GM12873 (cell line): Measurements from ENCODE around the gene DLG4.
A peak's percentile ranks its signal among the peaks of the same experiment; 100 is the strongest.

Source experiments
- TF ChIP-seq, protein P1 (sequence below): IDR thresholded peaks from 2 replicates; pipeline ENCODE4 v1.5.1; 2012; ENCODE audit warnings: low read depth, mild to moderate bottlenecking, moderate library complexity, low read length, control low read depth; ENCODE audit not compliant: insufficient read depth; ENCODE audit errors: missing control alignments

DLG4 gene

DNA sequence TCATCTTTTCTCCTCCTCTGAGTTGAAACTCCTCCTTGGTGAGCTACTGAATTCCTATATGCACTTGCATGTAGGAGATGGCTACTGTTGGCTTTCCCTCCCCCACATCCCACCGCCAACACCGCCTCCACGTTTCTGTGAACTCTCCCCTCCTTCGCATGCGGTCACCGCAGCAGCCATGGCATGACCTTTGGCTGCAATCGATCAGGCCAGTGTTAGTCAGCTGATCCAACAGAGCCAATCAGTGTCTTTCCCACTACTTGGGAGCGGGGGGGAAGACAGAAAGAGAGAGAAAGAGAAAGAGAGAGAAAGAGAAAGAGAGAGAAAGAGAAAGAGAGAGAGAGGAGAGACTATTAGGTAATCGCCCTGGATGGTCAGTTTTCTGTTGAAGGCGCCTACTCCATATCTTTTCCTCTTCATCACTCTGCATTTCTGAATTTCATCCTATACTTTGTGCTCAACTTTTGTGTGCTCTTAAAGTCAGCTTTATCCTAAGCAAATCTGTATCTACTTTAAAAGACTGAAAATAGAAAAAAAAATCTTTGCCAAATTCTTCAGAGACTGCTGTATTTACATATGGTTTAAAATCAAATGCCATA lies 63.2 kb downstream of the DLG4 start:
- TF ChIP-seq, protein P1, sequence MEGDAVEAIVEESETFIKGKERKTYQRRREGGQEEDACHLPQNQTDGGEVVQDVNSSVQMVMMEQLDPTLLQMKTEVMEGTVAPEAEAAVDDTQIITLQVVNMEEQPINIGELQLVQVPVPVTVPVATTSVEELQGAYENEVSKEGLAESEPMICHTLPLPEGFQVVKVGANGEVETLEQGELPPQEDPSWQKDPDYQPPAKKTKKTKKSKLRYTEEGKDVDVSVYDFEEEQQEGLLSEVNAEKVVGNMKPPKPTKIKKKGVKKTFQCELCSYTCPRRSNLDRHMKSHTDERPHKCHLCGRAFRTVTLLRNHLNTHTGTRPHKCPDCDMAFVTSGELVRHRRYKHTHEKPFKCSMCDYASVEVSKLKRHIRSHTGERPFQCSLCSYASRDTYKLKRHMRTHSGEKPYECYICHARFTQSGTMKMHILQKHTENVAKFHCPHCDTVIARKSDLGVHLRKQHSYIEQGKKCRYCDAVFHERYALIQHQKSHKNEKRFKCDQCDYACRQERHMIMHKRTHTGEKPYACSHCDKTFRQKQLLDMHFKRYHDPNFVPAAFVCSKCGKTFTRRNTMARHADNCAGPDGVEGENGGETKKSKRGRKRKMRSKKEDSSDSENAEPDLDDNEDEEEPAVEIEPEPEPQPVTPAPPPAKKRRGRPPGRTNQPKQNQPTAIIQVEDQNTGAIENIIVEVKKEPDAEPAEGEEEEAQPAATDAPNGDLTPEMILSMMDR = no peak

DNA sequence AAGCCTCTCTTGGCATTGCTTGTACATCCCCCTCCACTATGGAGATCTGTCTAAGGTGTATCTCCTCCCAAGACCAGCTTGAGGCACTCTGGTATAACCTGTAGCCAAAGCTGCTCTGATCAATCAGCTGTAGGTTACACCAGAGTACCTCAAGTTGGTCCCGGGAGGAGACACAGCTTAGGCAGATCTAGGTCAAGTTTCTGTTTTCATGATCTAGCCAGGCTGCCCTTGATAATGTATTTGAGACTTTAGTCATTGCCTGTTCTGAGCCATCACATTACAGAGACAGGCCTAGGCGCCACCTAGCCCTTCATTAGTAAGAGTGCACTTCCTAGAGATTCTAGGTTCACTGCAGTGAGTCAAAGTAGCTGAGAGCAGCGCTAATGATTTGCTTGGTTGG lies 71.9 kb downstream of the DLG4 start:
- TF ChIP-seq, protein P1 = peak; percentile 17

DNA sequence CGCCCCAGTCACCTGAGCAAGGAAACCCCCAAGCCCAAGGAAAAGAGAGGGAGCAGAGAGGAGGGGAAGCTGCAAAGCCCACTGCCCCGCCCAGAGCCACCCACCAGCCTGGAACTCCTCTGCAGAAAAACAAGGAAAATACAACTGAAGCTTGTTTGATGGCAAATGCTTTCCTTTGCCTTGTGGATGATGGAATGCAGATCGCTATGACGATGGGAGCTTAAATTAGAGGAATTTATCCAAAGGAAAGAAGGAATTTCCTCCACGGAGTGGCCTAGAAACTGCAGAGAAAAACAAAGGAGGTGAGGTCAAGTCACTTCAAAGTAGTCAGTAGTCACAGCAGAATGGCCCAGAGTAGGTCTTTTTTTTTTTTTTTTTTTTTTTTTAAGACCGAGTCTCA lies 73.5 kb downstream of the DLG4 start:
- TF ChIP-seq, protein P1 = no peak

DNA sequence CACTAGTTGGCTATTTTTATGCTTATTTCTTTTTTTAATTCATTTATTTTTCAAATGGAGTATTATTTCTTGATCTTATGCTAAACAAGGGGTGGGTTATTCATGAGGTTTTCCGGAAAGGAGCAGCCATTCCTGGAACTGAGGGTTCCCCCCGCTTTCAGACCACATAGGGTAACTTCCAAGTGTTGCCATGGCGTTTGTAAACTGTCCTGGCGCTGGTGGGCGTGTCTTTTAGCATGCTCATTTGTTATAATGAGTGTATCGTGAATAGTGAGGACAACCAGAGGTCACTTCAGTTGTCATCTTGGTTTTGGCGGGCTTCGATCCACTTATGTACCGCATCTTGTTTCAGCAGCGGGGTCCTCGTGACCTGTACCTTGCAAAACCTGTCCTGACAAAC lies 75.4 kb downstream of the DLG4 start:
- TF ChIP-seq, protein P1 = no peak

DNA sequence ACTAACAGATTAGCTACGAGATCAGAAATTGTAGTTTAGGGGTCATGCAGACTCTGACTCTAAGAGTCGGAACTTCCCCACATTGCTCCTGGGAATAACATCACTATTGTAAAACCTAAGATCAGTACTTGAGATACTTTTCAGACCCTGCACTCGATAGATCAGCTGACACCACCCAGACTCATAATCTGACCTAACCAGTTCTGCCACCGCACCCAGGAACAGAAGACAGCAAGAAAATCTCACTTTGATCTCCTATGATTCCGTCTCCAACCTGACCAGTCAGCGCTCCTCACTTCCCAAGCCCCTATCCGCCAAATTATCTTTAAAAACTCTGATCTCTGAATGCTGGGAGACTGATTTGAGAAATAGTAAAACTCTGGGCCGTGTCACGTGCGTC lies 77.8 kb downstream of the DLG4 start:
- TF ChIP-seq, protein P1 = no peak

DNA sequence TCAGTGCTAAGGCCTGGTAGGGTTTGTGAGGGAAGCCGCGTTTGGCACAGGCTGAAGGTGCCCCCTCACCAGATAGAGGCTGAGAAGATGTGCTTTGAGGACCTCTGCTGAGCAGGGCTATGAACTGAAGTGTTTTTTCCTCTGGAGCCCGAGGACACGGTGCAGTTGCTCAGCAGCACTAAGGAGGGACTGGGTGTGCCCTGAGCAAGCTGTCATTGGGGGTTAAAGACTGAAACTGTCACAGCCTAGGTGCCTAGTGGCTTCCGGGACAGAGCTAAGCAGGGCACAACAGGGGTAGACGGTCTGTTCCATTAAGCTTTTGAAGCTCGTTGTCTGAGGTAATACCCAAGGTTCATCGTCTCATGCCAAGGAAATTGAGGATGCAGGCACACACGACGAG lies 80.2 kb downstream of the DLG4 start:
- TF ChIP-seq, protein P1 = no peak

DNA sequence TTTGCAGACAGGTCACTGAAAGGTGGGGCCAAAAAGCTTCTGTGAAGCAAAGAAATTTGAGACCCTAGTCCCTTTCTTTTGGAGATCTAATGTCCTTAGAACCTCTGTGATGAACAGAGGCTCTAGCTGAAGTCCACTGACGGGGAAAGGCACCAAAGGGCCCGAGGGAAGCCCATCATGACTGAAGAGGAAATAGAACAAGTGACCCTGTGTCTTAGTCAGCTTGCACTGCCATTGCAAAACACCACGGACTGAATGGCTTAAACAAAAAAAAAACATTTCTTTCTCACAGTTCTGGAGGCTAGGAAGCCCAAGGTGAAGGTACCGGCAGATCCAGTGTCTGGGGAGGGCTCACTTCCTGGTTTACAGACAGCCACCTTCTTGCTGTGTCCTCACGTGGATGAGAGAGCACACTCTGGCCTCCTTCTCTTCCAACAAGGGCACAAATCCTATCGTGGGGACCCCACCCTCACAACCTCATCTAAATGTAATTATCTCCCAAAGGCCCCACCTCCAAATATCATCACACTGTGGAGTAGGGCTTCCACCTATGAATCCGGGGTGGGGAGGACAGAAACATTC lies 80.7 kb downstream of the DLG4 start:
- TF ChIP-seq, protein P1 = no peak
